HG03196 (cell line): Measurements from ENCODE around the gene RIBC2.
"Not testable (repeated sequence)": the region's sequence is repeated elsewhere in the genome, so short reads cannot be mapped to it uniquely, and the experiment has no call there.

ENCODE experiments used
- ATAC-seq: cut with Tn5 transposase; IDR thresholded peaks from one replicate; pipeline ENCODE4 v1.9.1; 2021; ENCODE audit not compliant: unreplicated experiment

RIBC2 gene

GRCh38 chr22:45413368-45414211, at the start of gene RIBC2, which contains the start of gene SMC1B:
Gene RIBC2 (plus strand): TSS chr22:45413693. CDS start chr22:45413887, 194 bp downstream.
Gene SMC1B (minus strand): TSS chr22:45413599. CDS start chr22:45413567, 32 bp downstream.
- ATAC-seq, result no peak

GRCh38 chr22:45366713-45367112, 46.8 kb upstream of the RIBC2 start:
- no peak for ATAC-seq

GRCh38 chr22:45373592-45373991, 39.9 kb upstream of the RIBC2 start:
- not testable (repeated sequence) for ATAC-seq

- no peak for ATAC-seq
Observed at GRCh38 chr22:45376009-45376408, 37.5 kb upstream of the RIBC2 start.

GRCh38 chr22:45376703-45377102, 36.8 kb upstream of the RIBC2 start:
- ATAC-seq, result no peak

GRCh38 chr22:45381348-45381747, 32.1 kb upstream of the RIBC2 start:
- no peak for ATAC-seq

GRCh38 chr22:45389546-45389945, 23.9 kb upstream of the RIBC2 start:
- no peak for ATAC-seq

GRCh38 chr22:45397806-45398205, 15.7 kb upstream of the RIBC2 start:
- ATAC-seq, result no peak

- ATAC-seq, result no peak
Observed at GRCh38 chr22:45398214-45398613, 15.3 kb upstream of the RIBC2 start.

- ATAC-seq, result no peak
Observed at GRCh38 chr22:45399712-45400445, 13.6 kb upstream of the RIBC2 start.

- no peak for ATAC-seq
Observed at GRCh38 chr22:45402466-45402985, 11.0 kb upstream of the RIBC2 start.

- no peak for ATAC-seq
Observed at GRCh38 chr22:45407793-45408192, 5.7 kb upstream of the RIBC2 start.

- no peak for ATAC-seq
Observed at GRCh38 chr22:45413013-45413367, 503 bp upstream of the RIBC2 start.

GRCh38 chr22:45418056-45418769, 4.7 kb downstream of the RIBC2 start:
- ATAC-seq, result no peak

- ATAC-seq, result no peak
Observed at GRCh38 chr22:45418770-45419138, 5.3 kb downstream of the RIBC2 start.

GRCh38 chr22:45420011-45420410, 6.5 kb downstream of the RIBC2 start:
- no peak for ATAC-seq

GRCh38 chr22:45420539-45420938, 7.0 kb downstream of the RIBC2 start:
- ATAC-seq, result no peak

- ATAC-seq, result no peak
Observed at GRCh38 chr22:45421349-45422055, 8.0 kb downstream of the RIBC2 start.

- ATAC-seq, result no peak
Observed at GRCh38 chr22:45422237-45422983, 8.9 kb downstream of the RIBC2 start.

GRCh38 chr22:45423524-45423923, 10.0 kb downstream of the RIBC2 start:
- ATAC-seq, result no peak
